Activated effector memory CD4-positive, alpha-beta T cell treated with anti-CD3 and anti-CD28 coated beads, Interleukin-2, amount 50 U/mL, for 16 hours (primary cell): ENCODE measurements around the gene WSCD1.

Source experiments
- DNase-seq: peaks from one replicate; pipeline ENCODE4 v3.0.0-alpha.2; 2020

Gene WSCD1

DNA sequence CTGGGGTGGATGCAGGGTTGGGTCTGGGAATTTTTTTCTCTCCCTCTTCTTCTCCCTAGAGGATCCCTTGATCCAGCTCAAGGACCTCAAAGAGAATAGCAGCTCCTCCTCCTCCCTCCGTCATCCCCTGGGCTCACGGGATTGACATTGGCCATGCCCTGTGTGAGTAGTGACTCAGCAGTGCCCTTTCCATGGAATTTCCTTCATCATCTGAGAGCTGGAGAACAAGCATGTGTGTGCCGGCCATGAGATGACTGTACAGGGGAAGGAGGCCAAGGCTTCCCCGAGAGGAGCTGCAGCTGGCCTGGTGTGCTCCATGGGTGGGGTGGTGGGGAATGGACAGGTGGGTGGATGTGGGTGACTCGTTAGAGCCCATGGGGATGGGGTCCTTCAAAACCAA, 8.9 kb upstream of the WSCD1 start:
- DNase-seq, result no peak

DNA sequence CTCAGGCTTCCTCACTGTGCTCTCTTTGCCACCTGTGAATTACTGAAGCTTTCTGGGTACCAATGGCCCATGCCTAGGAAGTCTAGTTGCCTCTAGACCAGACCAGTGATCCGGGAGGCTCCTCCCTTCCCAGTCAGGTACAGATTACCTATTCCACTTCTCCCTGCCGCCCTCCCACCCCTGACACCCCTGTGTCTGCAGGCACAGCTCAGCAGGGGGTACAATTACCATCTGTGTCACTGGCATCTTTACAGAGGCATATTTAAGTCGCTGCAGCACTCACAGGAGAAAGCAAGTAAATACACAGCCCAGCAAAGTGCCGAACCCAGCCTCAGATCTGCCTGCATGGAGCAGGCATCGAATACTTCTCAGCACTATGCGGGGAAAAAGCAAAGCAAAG, 5.3 kb upstream of the WSCD1 start:
- DNase-seq, result no peak

DNA sequence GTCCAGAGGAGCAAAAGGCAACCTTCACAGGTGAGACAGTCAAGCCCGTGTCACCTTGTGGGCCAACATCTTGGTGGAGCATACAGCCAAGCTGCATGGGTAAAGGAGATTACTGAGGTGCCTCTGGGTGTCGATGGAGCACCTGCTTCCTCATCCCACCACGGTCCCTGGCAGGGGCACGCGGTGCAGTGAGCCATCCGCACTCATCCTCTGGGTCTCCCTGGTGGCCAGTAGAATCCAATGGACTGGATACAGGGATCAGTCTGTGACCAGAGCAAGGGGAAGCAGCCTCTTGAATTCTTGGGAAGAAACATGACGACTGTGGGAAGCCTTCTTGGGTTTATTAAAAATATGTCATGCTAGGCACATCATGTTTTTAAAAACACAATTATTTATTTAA, 4.8 kb upstream of the WSCD1 start:
- no peak for DNase-seq

DNA sequence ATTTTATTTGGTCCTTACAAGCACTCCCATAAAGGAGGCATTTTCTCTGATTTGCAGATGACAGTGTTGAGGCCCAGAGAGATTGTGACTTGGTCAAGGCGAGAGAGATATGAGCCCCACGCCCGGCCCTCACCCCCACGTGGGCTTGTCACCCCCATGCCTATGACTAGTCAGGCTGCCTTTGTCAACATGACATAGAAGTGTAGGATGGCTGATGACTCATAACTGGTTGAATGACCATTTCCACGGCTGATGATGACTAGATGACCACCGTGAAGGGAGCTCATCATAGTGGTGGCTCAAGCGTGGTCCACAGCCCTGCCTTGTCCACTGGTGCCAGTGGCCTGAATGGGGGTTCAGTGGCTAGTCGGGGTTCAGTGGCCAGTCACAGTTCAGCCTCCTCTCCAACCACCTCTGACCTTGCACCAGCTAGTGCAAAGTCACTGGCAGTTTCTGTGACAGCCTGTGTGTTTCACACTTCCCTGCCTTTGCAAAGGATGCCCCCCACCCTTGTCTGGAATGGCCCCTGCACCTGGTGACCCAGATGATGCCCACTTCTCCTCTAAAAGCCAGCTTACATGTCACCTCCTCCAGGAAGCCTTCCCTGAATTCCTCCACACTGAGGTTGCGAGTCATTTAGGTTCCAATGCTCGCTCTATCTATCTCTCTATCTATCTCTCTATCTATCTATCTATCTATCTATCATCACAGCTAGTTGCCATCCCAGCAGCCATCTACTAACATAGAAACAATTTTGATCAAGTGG, 3.8 kb upstream of the WSCD1 start:
- DNase-seq, result no peak

GRCh38 chr17:6067060-6067459, 3.1 kb upstream of the WSCD1 start:
- DNase-seq, result no peak

- no peak for DNase-seq
These were observed 292 bp downstream of the WSCD1 start for GRCh38 chr17:6070430-6070912.

- DNase-seq, result no peak
These were observed 833 bp downstream of the WSCD1 start for GRCh38 chr17:6070913-6071511.

GRCh38 chr17:6071528-6072065, 1.4 kb downstream of the WSCD1 start:
- DNase-seq, result no peak

- no peak for DNase-seq
These were observed 2.0 kb downstream of the WSCD1 start for GRCh38 chr17:6072157-6072556.

- no peak for DNase-seq
These were observed 2.4 kb downstream of the WSCD1 start for GRCh38 chr17:6072611-6073010.

DNA sequence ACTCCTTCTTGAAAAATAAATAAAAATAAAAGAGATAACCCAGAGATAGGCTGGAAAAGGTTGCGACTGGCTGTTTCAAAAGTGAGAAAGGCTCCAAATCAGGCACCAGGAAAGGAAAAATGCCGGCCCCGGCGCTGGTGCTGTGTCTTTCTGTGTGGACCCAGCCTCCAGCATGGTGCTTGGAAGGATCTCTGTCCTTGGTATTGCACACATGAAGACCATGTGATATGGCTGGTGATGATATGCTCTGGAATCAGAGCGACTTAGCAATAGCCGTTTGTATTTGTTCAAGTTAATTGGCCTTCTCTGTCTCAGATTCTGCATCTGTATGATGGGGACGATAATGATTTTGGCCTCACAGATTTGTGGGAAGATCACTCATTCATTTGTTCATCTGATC, 3.4 kb downstream of the WSCD1 start:
- DNase-seq, result no peak

DNA sequence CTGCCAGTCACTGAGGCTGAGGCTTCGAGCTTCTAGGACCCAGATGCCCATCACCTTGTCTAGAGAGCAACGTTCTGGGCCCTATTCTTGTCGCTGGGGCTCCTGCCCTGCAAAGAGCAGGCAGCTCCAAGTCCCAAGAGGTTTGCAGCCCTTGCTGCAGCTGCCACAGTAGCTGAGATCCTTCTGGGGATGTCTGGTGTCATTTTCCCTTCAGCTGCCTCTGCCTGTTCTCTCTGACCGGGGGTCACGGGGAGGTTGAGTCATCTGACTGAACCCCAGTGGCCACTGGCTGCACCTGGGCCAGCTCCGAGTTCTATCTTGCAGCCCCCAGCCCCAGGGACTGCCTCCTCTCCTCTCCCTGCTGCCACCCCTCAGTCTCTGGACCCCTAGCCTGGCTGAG, 4.9 kb downstream of the WSCD1 start:
- DNase-seq, result no peak

- no peak for DNase-seq
These were observed 5.7 kb downstream of the WSCD1 start for GRCh38 chr17:6075845-6076244.

- no peak for DNase-seq
These were observed 7.6 kb downstream of the WSCD1 start for GRCh38 chr17:6077752-6078151.

DNA sequence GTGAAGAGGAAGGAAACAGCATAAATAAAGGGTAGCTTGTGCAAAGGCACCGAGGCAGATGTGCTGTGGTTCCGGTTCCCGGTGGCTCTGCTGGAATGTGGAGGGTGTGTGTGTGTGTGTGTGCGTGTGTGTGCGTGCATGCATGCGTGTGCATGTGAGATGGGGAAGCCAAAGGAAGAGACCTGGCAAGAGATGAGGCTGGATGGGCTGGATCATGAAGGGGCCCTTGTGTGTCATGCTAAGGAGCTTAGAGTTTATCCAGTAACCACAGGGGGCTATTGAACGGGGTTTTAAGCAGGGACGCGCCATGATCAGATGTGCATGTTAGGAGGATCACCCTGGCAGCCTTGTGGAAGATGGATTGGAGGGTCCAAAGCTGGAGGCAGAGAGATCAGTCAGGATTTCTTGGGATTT, 8.3 kb downstream of the WSCD1 start:
- no peak for DNase-seq

DNA sequence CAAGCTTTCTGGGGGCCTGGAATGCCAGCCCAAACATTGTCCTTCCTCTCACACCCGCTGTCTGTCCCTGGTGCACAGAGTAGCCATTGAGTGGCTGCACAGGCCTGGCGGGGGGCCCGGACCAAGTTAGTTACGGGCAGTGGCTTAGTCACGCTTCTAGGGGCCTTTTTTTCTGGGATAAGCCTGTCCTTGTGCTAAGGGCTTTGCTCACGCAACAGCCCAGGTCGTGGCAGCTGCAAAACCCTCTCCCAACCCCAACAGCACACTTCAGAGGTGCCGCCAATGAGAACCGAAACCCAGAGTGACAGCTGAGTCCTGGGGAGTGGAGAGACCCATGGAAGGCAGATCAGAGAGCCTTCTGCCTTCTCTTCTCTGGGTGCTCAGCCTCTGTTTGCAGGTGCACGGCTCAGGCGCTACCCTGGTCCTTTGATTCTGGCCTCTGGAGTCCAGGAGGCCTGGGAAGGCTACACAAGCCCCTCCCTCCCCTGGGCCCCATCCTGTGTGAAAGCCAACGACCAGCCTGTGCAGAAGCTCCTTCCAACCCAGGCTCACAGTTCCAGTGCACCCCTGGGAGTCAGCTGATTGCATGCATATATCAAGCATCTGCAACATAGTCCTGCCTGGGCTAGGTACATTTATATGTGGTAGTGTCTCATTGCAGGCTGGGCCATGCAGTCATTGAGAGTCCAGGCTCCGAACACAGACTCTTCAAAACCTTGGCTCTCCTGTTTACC, 9.1 kb downstream of the WSCD1 start:
- DNase-seq, result no peak

DNA sequence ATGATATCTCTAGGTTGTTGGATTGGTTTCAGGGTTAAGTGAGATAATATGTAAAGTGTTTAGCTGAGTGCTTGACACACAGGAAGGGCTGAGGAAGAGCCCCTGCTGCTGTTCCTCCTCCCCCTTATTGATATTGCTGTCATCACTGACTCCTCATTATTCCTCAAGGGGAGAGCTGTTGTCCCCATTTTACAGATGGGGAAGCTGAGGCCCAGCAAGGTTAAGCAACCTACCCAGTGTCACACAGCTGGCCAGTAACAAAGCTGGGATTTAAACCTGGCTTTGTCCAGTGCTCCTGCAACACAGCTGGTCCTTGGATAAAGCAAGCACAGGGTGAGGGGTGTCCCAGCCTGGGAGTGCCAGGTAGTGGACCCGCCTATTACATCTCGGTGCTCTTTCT, 9.8 kb downstream of the WSCD1 start:
- no peak for DNase-seq

GRCh38 chr17:6080711-6081430, 10.7 kb downstream of the WSCD1 start:
- DNase-seq, result no peak

- no peak for DNase-seq
These were observed 12.2 kb downstream of the WSCD1 start for GRCh38 chr17:6082335-6082734.

- DNase-seq, result no peak
These were observed 14.4 kb downstream of the WSCD1 start for GRCh38 chr17:6084311-6085161.

DNA sequence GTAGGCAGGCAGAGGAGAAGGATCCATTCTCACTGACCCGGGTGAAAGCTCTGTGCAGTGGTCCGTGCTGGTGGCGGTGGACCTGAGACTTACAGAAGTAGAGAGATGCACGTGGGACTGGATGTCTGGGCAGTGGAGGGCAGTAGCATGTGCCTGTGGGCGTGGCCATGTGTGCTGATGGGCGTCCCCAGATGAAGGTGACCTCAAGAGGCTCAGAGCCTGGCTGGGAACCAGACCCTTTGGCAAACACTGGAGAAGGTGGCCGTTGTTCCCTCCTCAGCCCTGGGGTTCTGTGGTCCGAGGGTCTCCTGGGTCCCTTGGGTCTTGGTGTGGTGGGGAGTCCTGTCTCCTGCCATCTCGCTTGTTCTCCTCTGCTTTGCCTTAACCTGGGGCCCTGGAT, 15.6 kb downstream of the WSCD1 start:
- DNase-seq, result no peak
